ENCODE measurements around the gene ZNF689.
"Not testable (repeated sequence)": the region's sequence is repeated elsewhere in the genome, so short reads cannot be mapped to it uniquely, and the experiment has no call there.

The ZNF689 gene

GRCh38 chr16:30609926-30610839 lies at the start of gene ZNF689:
Gene ZNF689 (minus strand): TSS chr16:30610389. CDS start chr16:30610041, 348 bp downstream.
- DNase-seq (ENCODE audit: low spot score): peak; percentile 93

GRCh38 chr16:30658731-30659506 lies 48.7 kb upstream of the ZNF689 start:
- peak; percentile 94 for DNase-seq (ENCODE audit: low spot score)

- DNase-seq (ENCODE audit: low spot score): peak; percentile 99
Observed at GRCh38 chr16:30657866-30658730, 47.9 kb upstream of the ZNF689 start, which contains the start of gene FBRS. Gene FBRS (plus strand): TSS chr16:30658431. CDS start chr16:30659519, 1,088 bp downstream.

DNA sequence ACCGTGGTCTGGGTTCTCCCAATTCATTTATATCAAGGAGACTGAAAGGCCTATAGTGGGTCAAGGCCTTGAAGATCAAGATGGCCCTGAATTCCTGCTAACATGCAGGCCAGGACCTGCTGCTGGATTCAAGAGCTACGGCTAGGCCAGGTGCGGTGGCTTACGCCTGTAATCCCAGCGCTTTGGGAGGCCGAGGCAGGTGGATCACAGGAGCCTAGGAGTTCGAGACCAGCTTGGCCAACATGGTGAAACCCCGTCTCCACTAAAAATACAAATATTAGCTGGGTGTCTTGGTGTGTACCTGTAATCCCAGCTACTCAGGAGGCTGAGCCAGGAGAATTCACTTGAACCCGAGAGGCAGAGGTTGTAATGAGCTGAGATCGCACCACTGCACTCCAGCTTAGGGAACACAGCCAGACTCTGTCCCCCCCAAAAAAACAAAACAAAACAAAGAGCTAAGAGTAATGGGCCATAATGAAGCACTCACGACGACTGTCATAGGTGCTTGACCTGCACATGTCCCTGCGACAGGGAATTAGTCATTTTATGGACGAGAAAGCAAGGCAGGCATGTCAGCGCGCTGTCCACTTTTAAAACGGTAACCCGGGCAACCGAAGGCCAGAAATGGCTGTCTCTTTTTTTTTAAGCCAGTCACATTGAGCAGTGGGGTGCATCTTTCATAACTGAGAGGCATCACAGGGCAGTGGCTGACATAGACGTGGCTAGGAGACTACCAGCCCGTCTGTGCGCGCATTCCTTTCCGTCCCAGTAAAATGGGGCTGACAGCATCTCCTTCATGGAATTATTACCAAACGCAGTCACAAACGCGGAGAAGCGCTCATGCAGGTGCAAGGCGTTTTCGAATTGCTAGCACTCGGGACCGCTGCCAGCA lies 47.0 kb upstream of the ZNF689 start:
- DNase-seq (ENCODE audit: low spot score): no peak

DNA sequence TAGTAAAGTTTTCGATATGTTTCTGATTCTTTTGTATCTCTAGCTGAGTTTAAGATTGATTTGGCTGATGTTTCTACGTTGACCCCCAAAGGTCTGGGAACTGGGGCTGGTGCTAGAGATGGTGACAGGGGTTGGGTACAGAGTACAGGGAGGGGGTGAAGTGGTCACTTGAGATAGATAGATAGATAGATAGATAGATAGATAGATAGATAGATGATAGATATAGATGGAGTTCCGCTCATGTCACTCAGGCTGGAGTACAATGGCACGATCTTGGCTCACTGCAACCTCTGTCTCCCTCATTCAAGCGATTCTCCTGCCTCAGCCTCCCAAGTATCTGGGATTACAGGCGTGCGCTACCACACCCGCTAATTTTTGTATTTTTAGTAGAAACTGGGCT lies 46.2 kb upstream of the ZNF689 start:
- DNase-seq (ENCODE audit: low spot score): no peak

GRCh38 chr16:30655815-30656347 lies 45.7 kb upstream of the ZNF689 start:
- DNase-seq (ENCODE audit: low spot score): no peak

- DNase-seq (ENCODE audit: low spot score): no peak
Observed at GRCh38 chr16:30654856-30655255, 44.7 kb upstream of the ZNF689 start.

- no peak for DNase-seq (ENCODE audit: low spot score)
Observed at GRCh38 chr16:30652718-30653117, 42.5 kb upstream of the ZNF689 start.

GRCh38 chr16:30652005-30652296 lies 41.8 kb upstream of the ZNF689 start:
- no peak for DNase-seq (ENCODE audit: low spot score)

DNA sequence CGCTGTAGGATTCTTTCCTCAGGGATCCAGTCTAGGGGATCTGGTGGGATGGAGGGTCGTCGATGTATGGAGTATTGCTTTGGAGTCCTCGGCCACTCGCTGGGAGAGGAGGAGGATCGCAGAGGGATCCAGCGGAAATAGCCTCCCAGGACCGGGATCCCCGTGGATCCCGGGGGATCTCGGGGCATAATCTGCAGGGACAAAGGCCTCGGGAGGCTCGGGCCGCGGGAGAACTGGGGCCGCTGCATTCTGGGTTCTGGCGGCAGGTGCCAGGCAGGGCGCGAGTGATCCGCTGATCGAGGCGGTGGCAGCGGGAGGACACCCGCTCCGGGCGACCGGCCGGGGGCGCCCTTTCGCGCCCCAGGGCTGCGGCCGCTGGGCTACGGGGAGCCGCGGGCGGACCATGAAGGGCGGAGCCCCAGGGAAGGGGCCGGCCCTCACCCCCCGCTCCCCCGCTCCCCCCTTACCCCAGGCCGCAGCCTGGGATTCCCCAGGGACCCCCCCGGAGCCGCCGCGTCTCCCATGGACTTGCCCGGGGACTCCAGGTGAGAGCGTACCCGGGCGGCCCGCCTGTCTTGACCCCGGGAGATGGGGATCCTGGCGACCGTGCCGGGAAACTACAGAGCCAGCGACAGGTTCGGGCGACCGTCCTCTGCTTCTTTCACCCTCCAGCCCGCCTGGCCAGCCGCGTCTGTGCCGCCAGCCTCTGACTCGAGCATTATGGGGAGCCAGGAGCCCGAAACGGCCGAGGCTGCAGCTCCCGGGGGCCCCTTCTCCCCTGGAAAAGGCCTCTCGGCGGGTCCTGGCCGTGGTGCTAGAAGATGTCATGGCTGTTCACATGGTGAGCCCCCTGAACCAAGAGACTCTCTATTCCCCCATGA lies 41.2 kb upstream of the ZNF689 start:
- DNase-seq (ENCODE audit: low spot score): peak; percentile 59

- peak; percentile 99 for DNase-seq (ENCODE audit: low spot score)
Observed at GRCh38 chr16:30650369-30651123, 40.4 kb upstream of the ZNF689 start, which contains the start of gene PRR14. Gene PRR14 (plus strand): TSS chr16:30650960. CDS start chr16:30651646, 686 bp downstream.

DNA sequence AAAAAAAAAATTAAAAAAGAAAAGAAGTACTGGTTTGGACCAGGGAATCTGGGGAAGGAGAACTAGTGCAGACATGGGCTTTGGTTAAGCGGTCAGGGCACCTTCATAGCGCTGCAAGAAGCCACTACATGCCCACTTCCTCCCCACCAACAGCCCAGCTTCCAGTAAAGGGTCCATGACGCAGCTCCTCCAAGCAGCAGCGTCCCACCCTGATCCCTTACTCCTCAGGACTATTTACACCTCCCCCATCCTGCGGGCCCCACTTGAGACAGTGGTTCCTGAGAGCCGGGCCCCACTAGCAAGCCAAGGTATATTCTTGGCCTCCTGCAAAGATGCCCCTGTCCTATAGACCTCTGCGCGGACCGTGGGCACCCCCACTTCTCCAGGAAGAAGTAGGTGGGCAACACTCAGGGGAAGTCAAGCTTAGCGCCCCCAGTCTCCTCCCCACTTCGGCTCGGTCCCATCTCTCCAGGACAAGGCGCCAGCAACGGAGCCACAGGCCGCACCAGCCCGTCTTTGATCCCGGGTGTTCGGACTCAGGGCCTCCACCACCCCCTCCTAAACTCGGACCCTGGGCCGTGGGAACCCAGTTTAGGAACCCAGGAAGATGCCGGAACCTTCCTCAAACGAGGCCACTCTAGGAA lies 39.7 kb upstream of the ZNF689 start:
- no peak for DNase-seq (ENCODE audit: low spot score)

GRCh38 chr16:30647274-30647571 lies 37.0 kb upstream of the ZNF689 start:
- no peak for DNase-seq (ENCODE audit: low spot score)

DNA sequence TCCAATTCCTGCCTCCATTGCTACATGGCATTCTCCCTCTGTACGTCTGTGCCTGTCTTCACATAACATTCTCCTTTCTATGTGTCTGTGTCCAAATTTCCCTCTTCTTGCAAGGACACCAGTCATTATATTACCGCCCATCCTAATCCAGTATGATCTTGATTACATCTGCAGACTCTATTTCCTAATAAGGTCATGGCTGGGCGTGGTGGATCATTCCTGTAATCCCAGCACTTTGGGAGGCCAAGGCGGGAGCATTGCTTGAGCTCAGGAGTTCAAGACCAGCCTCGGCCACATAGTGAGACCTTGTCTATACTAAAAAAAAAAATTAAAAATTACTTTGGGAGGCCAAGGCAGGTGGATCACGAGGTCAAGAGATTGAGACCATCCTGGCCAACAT lies 35.5 kb upstream of the ZNF689 start:
- no peak for DNase-seq (ENCODE audit: low spot score)

- DNase-seq (ENCODE audit: low spot score): no peak
Observed at GRCh38 chr16:30644334-30644830, 34.2 kb upstream of the ZNF689 start.

DNA sequence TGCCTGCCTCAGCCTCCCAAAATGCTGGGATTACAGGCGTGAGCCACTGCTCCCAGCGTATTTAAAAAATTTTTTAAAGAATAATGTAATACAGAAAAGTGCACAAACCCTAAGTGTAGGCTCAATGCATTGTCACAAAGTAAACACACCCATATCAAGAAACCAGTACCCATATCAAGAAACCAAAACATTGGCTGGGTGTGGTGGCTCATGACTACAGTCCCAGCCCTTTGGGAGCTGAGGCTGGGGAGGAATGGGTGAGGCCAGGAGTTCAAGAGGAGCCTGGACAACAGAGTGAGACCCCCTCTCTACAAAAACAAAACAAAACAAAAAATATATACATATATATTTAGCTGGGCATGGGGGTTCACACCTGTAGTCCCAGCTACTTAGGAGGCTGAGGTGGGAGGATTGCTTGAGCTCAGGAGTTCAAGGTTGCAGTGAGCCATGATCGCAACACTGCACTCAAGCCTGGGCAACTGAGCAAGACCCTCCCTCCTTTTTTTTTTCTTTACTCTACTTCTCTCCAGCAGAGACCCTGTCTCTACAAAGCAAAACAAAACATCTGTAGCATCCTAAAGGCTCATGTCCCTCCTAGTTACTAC lies 31.3 kb upstream of the ZNF689 start:
- no peak for DNase-seq (ENCODE audit: low spot score)

- DNase-seq (ENCODE audit: low spot score): peak; percentile 73
Observed at GRCh38 chr16:30637944-30638343, 27.8 kb upstream of the ZNF689 start.

- DNase-seq (ENCODE audit: low spot score): not testable (repeated sequence)
Observed at GRCh38 chr16:30637139-30637538, 26.9 kb upstream of the ZNF689 start.
